GM13977 (cell line): ENCODE measurements around the gene TBC1D16.

Source experiments
- DNase-seq: peaks from one replicate; pipeline ENCODE4 v3.0.0; 2012; ENCODE audit warnings: low spot score
- in situ Hi-C: fragments of 300-500 bp; cut with MboI; formaldehyde crosslinking; loops from one replicate; pipeline ENCODE4 v1.12.0; 2022; ENCODE audit warnings: low sequenced_read_pairs, low pct_unique_long_range_greater_than_20kb, mixed read lengths, inconsistent platforms; ENCODE audit not compliant: unreplicated experiment
- TF ChIP-seq, protein P1 (sequence below): IDR thresholded peaks from 2 replicates; pipeline ENCODE4 v1.5.1; 2012; ENCODE audit warnings: mild to moderate bottlenecking, control low read depth; ENCODE audit not compliant: insufficient read depth; ENCODE audit errors: extremely low read depth, missing control alignments

Gene TBC1D16

DNA sequence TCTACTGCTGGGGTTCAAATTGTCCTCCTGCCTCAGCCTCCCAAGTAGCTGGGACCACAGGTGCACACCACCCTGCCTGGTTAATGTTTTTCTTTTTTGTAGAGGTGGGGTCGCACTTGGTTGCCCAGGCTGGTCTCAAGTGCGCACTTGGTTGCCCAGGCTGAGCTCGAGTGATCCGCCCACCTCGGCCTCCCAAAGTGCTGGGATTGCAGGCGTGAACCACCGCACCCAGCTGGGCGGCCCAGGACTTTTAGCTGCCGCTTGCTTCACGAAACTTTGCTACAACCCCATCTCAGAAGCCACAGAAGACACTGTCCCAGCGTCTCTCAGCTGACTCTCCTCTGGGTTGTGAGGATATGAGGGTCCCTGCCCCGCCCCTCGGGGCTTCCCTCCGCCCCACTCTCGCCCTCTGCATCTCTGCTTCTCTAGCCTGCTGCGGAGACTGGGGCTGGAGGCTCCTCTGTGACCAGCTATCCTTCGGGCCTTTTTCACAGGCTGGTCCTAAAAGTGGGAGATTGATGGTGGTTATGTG is 147.6 kb downstream of the TBC1D16 start:
- in situ Hi-C loops, result no loop called here
- TF ChIP-seq, protein P1, sequence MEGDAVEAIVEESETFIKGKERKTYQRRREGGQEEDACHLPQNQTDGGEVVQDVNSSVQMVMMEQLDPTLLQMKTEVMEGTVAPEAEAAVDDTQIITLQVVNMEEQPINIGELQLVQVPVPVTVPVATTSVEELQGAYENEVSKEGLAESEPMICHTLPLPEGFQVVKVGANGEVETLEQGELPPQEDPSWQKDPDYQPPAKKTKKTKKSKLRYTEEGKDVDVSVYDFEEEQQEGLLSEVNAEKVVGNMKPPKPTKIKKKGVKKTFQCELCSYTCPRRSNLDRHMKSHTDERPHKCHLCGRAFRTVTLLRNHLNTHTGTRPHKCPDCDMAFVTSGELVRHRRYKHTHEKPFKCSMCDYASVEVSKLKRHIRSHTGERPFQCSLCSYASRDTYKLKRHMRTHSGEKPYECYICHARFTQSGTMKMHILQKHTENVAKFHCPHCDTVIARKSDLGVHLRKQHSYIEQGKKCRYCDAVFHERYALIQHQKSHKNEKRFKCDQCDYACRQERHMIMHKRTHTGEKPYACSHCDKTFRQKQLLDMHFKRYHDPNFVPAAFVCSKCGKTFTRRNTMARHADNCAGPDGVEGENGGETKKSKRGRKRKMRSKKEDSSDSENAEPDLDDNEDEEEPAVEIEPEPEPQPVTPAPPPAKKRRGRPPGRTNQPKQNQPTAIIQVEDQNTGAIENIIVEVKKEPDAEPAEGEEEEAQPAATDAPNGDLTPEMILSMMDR, result no peak
- no peak for DNase-seq

DNA sequence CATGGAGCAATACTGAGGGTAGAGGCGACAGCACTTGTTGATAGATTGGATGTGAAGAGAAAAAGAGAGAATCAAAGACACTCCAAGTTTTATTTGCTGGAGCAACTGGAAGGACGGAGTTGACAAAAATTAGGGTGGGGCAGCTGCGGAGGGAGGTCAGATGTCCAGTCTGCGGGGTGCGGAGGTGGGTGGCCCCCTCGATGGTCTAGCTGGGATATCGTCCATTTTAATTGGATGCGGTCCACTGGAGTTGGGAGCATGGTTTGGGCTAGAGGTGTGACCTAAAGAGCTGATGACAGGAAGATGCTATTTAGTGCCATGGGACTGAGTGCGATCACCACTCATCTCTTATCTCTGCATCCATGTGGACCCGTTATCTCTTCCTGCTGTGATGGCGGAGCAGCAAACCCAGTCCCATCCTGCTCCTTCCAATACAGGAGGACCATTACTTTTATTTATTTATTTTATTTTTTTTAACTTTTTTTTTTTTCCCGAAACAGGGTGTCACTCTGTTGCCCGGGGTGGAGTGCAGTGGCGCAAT is 148.2 kb downstream of the TBC1D16 start:
- in situ Hi-C loops, result no loop called here
- no peak for DNase-seq
- TF ChIP-seq, protein P1, result no peak

DNA sequence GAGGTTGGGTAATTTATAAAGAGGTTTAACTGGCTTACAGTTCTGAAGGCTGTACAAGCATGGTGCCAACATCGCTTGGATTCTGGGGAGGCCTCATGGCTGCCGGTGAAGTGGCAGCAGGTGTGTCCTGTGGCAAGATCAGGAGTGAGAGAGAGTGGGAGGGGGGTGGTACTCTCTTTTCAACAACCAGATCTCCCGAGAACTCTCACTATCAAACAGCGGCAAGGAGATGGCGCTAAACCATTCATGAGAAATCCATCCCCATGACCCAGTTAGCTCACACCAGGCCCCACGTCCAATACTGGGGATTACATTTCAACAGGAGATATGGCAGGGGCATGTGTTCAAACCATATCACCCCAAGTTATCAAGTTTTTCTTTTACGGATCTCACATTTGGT is 152.5 kb downstream of the TBC1D16 start:
- TF ChIP-seq, protein P1, result no peak
- in situ Hi-C loops, result no loop called here
- DNase-seq, result no peak
